ENCODE measurements around the gene HSD17B1. TPM values are rescaled to one million over a fixed set of nuclear protein-coding genes. Genes with fewer than 3 reads are reported as not detected.
A peak's percentile ranks its signal among the peaks of the same experiment; 100 is the strongest.

HSD17B1 gene
- total RNA-seq, 1 experiment from 2014 or later: 1.5 TPM

- no peaks in the 10 kb centered on the region for H3K9me2 ChIP-seq (replicated peaks; ENCODE audit: low read length)
- H3K4me2 ChIP-seq (ENCODE audit: low read length): peak overlapping the region; percentile 75
- intact Hi-C loops (cut with micrococcal nuclease): no loop called here
- peaks cover 10% of the 10 kb centered on the region for H3K4me1 ChIP-seq (ENCODE audit: insufficient read depth, low read length)
- TF ChIP-seq, protein P1, sequence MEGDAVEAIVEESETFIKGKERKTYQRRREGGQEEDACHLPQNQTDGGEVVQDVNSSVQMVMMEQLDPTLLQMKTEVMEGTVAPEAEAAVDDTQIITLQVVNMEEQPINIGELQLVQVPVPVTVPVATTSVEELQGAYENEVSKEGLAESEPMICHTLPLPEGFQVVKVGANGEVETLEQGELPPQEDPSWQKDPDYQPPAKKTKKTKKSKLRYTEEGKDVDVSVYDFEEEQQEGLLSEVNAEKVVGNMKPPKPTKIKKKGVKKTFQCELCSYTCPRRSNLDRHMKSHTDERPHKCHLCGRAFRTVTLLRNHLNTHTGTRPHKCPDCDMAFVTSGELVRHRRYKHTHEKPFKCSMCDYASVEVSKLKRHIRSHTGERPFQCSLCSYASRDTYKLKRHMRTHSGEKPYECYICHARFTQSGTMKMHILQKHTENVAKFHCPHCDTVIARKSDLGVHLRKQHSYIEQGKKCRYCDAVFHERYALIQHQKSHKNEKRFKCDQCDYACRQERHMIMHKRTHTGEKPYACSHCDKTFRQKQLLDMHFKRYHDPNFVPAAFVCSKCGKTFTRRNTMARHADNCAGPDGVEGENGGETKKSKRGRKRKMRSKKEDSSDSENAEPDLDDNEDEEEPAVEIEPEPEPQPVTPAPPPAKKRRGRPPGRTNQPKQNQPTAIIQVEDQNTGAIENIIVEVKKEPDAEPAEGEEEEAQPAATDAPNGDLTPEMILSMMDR (conservative IDR thresholded peaks at IDR 0.05; ENCODE audit: low read depth, low read length): peak; percentile 29; the same call in 1 of the 2 replicates
- TF ChIP-seq EZH2phosphoT487 (IDR thresholded peaks at IDR 0.05; ENCODE audit: borderline replicate concordance, low read length): no peak
- DNase-seq: peak; percentile 51
- no peaks in the 10 kb centered on the region for H3K79me2 ChIP-seq (ENCODE audit: low read length)
- H3K36me3 ChIP-seq (ENCODE audit: low read depth, low read length): no peaks in the 10 kb centered on the region
- no peaks in the 10 kb centered on the region for H4K20me1 ChIP-seq (ENCODE audit: low read length)
- no peaks in the 10 kb centered on the region for H3F3A ChIP-seq (ENCODE audit: low read length, unreplicated experiment)
- BruUV-seq (replicated peaks): no TSS peak
- H3K27me3 ChIP-seq (ENCODE audit: low read length): no peaks in the 10 kb centered on the region
- H3K27ac ChIP-seq (ENCODE audit: low read length): no peak overlapping the region
- CTCF ChIA-PET: no interaction called here
- peak; percentile 35 for ATAC-seq
- H3K4me3 ChIP-seq (ENCODE audit: low read length): peak overlapping the region; percentile 66
- H3K9me3 ChIP-seq (ENCODE audit: low read length): no peaks in the 10 kb centered on the region
- POLR2A ChIA-PET (ENCODE audit: unreplicated experiment): interaction anchor here (0.6 to 0.7 kb wide), 2 partner anchors 23 to 676 kb away, joined by 11 to 26 read pairs; no protein-coding TSS in a partner anchor
- peak overlapping the region; percentile 76; the same call in 1 of the 2 replicates for H2AFZ ChIP-seq (ENCODE audit: low read length)
- H3K9ac ChIP-seq (ENCODE audit: low read length): no peak overlapping the region
These were observed 21.0 kb upstream of the HSD17B1 start for GRCh38 chr17:42531455-42532354.

- intact Hi-C loops (cut with micrococcal nuclease): no loop called here
These were observed 17.3 kb upstream of the HSD17B1 start for GRCh38 chr17:42535155-42536047.

More at GRCh38 chr17:42535155-42536047, 17.3 kb upstream of the HSD17B1 start:
- H3F3A ChIP-seq (ENCODE audit: low read length, unreplicated experiment): no peaks in the 10 kb centered on the region
- no peak for DNase-seq
- no peaks in the 10 kb centered on the region for H3K36me3 ChIP-seq (ENCODE audit: low read depth, low read length)
- peak overlapping the region; percentile 65 for H3K4me3 ChIP-seq (ENCODE audit: low read length)
- peaks cover 15% of the 10 kb centered on the region for H3K4me1 ChIP-seq (ENCODE audit: insufficient read depth, low read length)
- H3K9me2 ChIP-seq (replicated peaks; ENCODE audit: low read length): no peaks in the 10 kb centered on the region
- TF ChIP-seq, protein P1 (conservative IDR thresholded peaks at IDR 0.05; ENCODE audit: low read depth, low read length): no peak
- no peak for TF ChIP-seq EZH2 (IDR thresholded peaks at IDR 0.05; ENCODE audit: low read length, unreplicated experiment)
- TF ChIP-seq EZH2phosphoT487 (IDR thresholded peaks at IDR 0.05; ENCODE audit: borderline replicate concordance, low read length): no peak
- H4K20me1 ChIP-seq (ENCODE audit: low read length): no peaks in the 10 kb centered on the region
- H3K9ac ChIP-seq (ENCODE audit: low read length): peak overlapping the region; percentile 58
- H3K4me2 ChIP-seq (ENCODE audit: low read length): peak overlapping the region; percentile 85
- POLR2A ChIA-PET (ENCODE audit: unreplicated experiment): interaction anchor here (0.7 kb wide), 1 partner anchor 16 kb away, joined by 3 read pairs; no protein-coding TSS in a partner anchor
- no peaks in the 10 kb centered on the region for H3K27me3 ChIP-seq (ENCODE audit: low read length)
- H2AFZ ChIP-seq (ENCODE audit: low read length): peak overlapping the region; percentile 87
- CTCF ChIA-PET: no interaction called here
- ATAC-seq: no peak
- H3K27ac ChIP-seq (ENCODE audit: low read length): peak overlapping the region; percentile 23; the same call in 1 of the 2 replicates
- BruUV-seq (replicated peaks): TSS peak; percentile 96
- no peaks in the 10 kb centered on the region for H3K79me2 ChIP-seq (ENCODE audit: low read length)
- no peaks in the 10 kb centered on the region for H3K9me3 ChIP-seq (ENCODE audit: low read length)

Data from PC-3 (cell line).